Measurements from ENCODE around the gene IGFBP1.

IGFBP1 gene

GRCh38 chr7:45897042-45897690, 8.9 kb downstream of the IGFBP1 start:
- H3K4me2 ChIP-seq (ENCODE audit: insufficient read depth, low read length, poor library complexity, severe bottlenecking) = no peak overlapping the region
- H3K36me3 ChIP-seq (replicated peaks in 1 of 2; ENCODE audit: control insufficient read depth in 2 of 2, insufficient read depth in 2 of 2, low read length in 2 of 2) = no peaks in the 10 kb centered on the region
- H3K27me3 ChIP-seq (ENCODE audit: control insufficient read depth in 3 of 3, insufficient read depth in 3 of 3, low read depth in 1 of 3, low read length in 3 of 3) = peaks cover 0 to 15% (median 0%) of the 10 kb centered on the region in 3 experiments
- no peak overlapping the region for H3K18ac ChIP-seq (ENCODE audit: low read length)
- H2BK5ac ChIP-seq (ENCODE audit: low read length) = no peak overlapping the region
- H2BK120ac ChIP-seq (ENCODE audit: low read depth, low read length) = no peak overlapping the region
- no CpG with 5 or more reads among the region's 1 CpG for WGBS, 2 donors (ENCODE audit: extremely low coverage in 2 of 2, insufficient read length in 2 of 2, insufficient replicate concordance in 1 of 2)
- no peak overlapping the region for H3K14ac ChIP-seq (ENCODE audit: low read length)
- no peak overlapping the region for H2AK5ac ChIP-seq (ENCODE audit: low read depth, low read length)
- no peak overlapping the region for H3K4me3 ChIP-seq (ENCODE audit: low read length in 2 of 2)
- no peak overlapping the region for H4K8ac ChIP-seq (ENCODE audit: low read depth, low read length)
- no peaks in the 10 kb centered on the region for H3K4me1 ChIP-seq (ENCODE audit: control insufficient read depth in 2 of 2, insufficient read depth in 1 of 2, low read depth in 1 of 2, low read length in 2 of 2)
- H3K4ac ChIP-seq (ENCODE audit: low read length) = no peak overlapping the region
- H2AFZ ChIP-seq (ENCODE audit: low read length) = no peak overlapping the region
- H4K91ac ChIP-seq (ENCODE audit: low read depth, low read length, poor library complexity) = no peak overlapping the region
- no peak overlapping the region for H2BK15ac ChIP-seq (ENCODE audit: low read length)
- no peak overlapping the region for H3K27ac ChIP-seq (replicated peaks; ENCODE audit: low read length)
- no peaks in the 10 kb centered on the region for H3K9me3 ChIP-seq (replicated peaks in 1 of 2; ENCODE audit: control insufficient read depth in 2 of 2, insufficient read depth in 1 of 2, low read depth in 1 of 2, low read length in 2 of 2)
- DNase-seq (ENCODE audit: low spot score) = no peak
- no peak overlapping the region for H3K23ac ChIP-seq (ENCODE audit: low read depth, low read length, poor library complexity)
- H2BK12ac ChIP-seq (ENCODE audit: low read length) = no peak overlapping the region
- no peak overlapping the region for H3K9ac ChIP-seq (ENCODE audit: low read depth, low read length, poor library complexity)
- H3K79me1 ChIP-seq (ENCODE audit: low read depth, low read length) = no peaks in the 10 kb centered on the region

DNA sequence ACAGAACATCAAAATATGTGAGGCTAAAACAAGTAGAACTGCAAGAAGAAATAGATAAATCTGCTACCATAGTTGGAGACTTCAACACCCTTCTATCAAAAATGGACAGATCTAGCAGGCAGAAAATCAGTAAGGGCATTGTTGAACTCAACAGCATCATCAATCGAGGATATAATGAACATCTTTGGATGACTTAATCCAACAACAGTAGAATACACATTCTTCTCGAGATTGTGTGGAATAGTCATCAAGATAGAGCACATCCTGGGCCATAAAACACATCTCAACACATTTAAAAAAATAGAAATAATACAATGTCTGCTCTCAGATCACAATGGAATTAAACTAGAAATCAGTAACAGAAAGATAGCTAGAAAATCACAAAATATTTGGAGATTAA, 9.9 kb downstream of the IGFBP1 start:
- peaks cover 0 to 8% (median 0%) of the 10 kb centered on the region in 3 experiments for H3K27me3 ChIP-seq (ENCODE audit: control insufficient read depth in 3 of 3, insufficient read depth in 3 of 3, low read depth in 1 of 3, low read length in 3 of 3)
- no peaks in the 10 kb centered on the region for H3K79me1 ChIP-seq (ENCODE audit: low read depth, low read length)
- H3K14ac ChIP-seq (ENCODE audit: low read length) = no peak overlapping the region
- no peak overlapping the region for H2BK5ac ChIP-seq (ENCODE audit: low read length)
- H3K27ac ChIP-seq (replicated peaks; ENCODE audit: low read length) = no peak overlapping the region
- no peaks in the 10 kb centered on the region for H3K9me3 ChIP-seq (replicated peaks in 1 of 2; ENCODE audit: control insufficient read depth in 2 of 2, insufficient read depth in 1 of 2, low read depth in 1 of 2, low read length in 2 of 2)
- H3K4me2 ChIP-seq (ENCODE audit: insufficient read depth, low read length, poor library complexity, severe bottlenecking) = no peak overlapping the region
- H4K8ac ChIP-seq (ENCODE audit: low read depth, low read length) = no peak overlapping the region
- WGBS, 2 donors (ENCODE audit: extremely low coverage in 2 of 2, insufficient read length in 2 of 2, insufficient replicate concordance in 1 of 2) = no CpG with 5 or more reads among the region's 2 CpGs
- H3K9ac ChIP-seq (ENCODE audit: low read depth, low read length, poor library complexity) = no peak overlapping the region
- no peak overlapping the region for H2AFZ ChIP-seq (ENCODE audit: low read length)
- no peak overlapping the region for H3K18ac ChIP-seq (ENCODE audit: low read length)
- no peak overlapping the region for H4K91ac ChIP-seq (ENCODE audit: low read depth, low read length, poor library complexity)
- H3K23ac ChIP-seq (ENCODE audit: low read depth, low read length, poor library complexity) = no peak overlapping the region
- H2AK5ac ChIP-seq (ENCODE audit: low read depth, low read length) = no peak overlapping the region
- H2BK12ac ChIP-seq (ENCODE audit: low read length) = no peak overlapping the region
- no peaks in the 10 kb centered on the region for H3K4me1 ChIP-seq (ENCODE audit: control insufficient read depth in 2 of 2, insufficient read depth in 1 of 2, low read depth in 1 of 2, low read length in 2 of 2)
- no peak overlapping the region for H3K4ac ChIP-seq (ENCODE audit: low read length)
- no peak overlapping the region for H3K4me3 ChIP-seq (ENCODE audit: low read length in 2 of 2)
- H3K36me3 ChIP-seq (replicated peaks in 1 of 2; ENCODE audit: control insufficient read depth in 2 of 2, insufficient read depth in 2 of 2, low read length in 2 of 2) = no peaks in the 10 kb centered on the region
- H2BK15ac ChIP-seq (ENCODE audit: low read length) = no peak overlapping the region
- DNase-seq (ENCODE audit: low spot score) = no peak
- H2BK120ac ChIP-seq (ENCODE audit: low read depth, low read length) = no peak overlapping the region

DNA sequence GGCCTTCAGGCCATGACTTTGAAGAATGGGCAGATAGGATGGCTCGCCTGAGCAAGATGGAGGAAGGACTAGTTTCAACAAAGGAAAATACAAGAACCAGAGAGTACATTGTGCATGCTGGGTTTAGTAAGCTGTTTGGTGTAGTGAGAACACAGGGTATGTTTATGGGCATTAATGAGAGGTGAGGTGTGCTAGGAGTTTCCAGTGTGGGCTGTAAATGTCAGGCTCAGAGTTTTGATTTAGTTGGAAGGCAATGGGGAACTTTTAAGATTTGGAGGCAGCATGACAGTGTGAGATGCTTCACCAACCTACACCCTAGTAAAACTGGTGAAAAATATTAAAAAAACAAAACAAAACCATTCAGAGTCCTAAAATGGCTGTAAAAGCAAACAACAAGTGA, 13.3 kb downstream of the IGFBP1 start:
- Histone ChIP-seq H3K27ac (replicated peaks; ENCODE audit: low read length) (no peak overlapping the region), H3K14ac (ENCODE audit: low read length) (no peak overlapping the region), H2AFZ (ENCODE audit: low read length) (no peak overlapping the region), H3K36me3 (replicated peaks in 1 of 2; ENCODE audit: control insufficient read depth in 2 of 2, insufficient read depth in 2 of 2, low read length in 2 of 2) (no peaks in the 10 kb centered on the region), H2BK5ac (ENCODE audit: low read length) (no peak overlapping the region), H3K27me3 (ENCODE audit: control insufficient read depth in 3 of 3, insufficient read depth in 3 of 3, low read depth in 1 of 3, low read length in 3 of 3) (no peaks in the 10 kb centered on the region), H3K18ac (ENCODE audit: low read length) (no peak overlapping the region), H3K23ac (ENCODE audit: low read depth, low read length, poor library complexity) (no peak overlapping the region), H2BK12ac (ENCODE audit: low read length) (no peak overlapping the region), H3K9ac (ENCODE audit: low read depth, low read length, poor library complexity) (no peak overlapping the region), H3K4me3 (ENCODE audit: low read length in 2 of 2) (no peak overlapping the region), H2BK15ac (ENCODE audit: low read length) (no peak overlapping the region), H2AK5ac (ENCODE audit: low read depth, low read length) (no peak overlapping the region), H4K91ac (ENCODE audit: low read depth, low read length, poor library complexity) (no peak overlapping the region), H2BK120ac (ENCODE audit: low read depth, low read length) (no peak overlapping the region), H3K4me1 (ENCODE audit: control insufficient read depth in 2 of 2, insufficient read depth in 1 of 2, low read depth in 1 of 2, low read length in 2 of 2) (no peaks in the 10 kb centered on the region), H4K8ac (ENCODE audit: low read depth, low read length) (no peak overlapping the region), H3K79me1 (ENCODE audit: low read depth, low read length) (no peaks in the 10 kb centered on the region), H3K9me3 (replicated peaks in 1 of 2; ENCODE audit: control insufficient read depth in 2 of 2, insufficient read depth in 1 of 2, low read depth in 1 of 2, low read length in 2 of 2) (no peaks in the 10 kb centered on the region), H3K4ac (ENCODE audit: low read length) (no peak overlapping the region), H3K4me2 (ENCODE audit: insufficient read depth, low read length, poor library complexity, severe bottlenecking) (no peak overlapping the region)
- DNase-seq (ENCODE audit: low spot score) = no peak
- WGBS, 2 donors (ENCODE audit: extremely low coverage in 2 of 2, insufficient read length in 2 of 2, insufficient replicate concordance in 1 of 2) = no CpG with 5 or more reads among the region's 1 CpG

DNA sequence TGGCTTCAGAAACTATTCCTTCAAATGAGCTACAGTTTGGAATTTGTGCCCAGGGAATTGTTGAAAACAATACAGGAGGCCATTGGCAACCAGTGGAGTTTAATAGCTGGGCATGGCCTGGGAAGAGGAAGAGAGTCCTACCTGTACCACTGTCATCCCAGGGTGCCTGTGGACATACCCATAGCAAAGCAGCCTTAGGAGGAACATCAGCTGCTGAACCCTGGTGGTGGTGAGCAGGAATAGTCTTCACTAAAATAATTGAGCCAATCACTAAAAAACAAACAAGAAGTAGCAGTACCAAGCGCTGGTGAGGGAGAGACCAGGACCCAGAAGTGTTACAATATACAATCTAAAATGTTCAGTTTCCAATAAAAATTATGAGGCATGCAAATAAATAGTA, 14.5 kb downstream of the IGFBP1 start:
- Histone ChIP-seq H3K36me3 (replicated peaks in 1 of 2; ENCODE audit: control insufficient read depth in 2 of 2, insufficient read depth in 2 of 2, low read length in 2 of 2) (no peaks in the 10 kb centered on the region), H3K27me3 (ENCODE audit: control insufficient read depth in 3 of 3, insufficient read depth in 3 of 3, low read depth in 1 of 3, low read length in 3 of 3) (no peaks in the 10 kb centered on the region), H3K18ac (ENCODE audit: low read length) (no peak overlapping the region), H3K79me1 (ENCODE audit: low read depth, low read length) (no peaks in the 10 kb centered on the region), H3K14ac (ENCODE audit: low read length) (no peak overlapping the region), H2BK120ac (ENCODE audit: low read depth, low read length) (no peak overlapping the region), H3K23ac (ENCODE audit: low read depth, low read length, poor library complexity) (no peak overlapping the region), H2BK12ac (ENCODE audit: low read length) (no peak overlapping the region), H3K4ac (ENCODE audit: low read length) (no peak overlapping the region), H4K8ac (ENCODE audit: low read depth, low read length) (no peak overlapping the region), H3K4me2 (ENCODE audit: insufficient read depth, low read length, poor library complexity, severe bottlenecking) (no peak overlapping the region), H3K9ac (ENCODE audit: low read depth, low read length, poor library complexity) (no peak overlapping the region), H2AK5ac (ENCODE audit: low read depth, low read length) (no peak overlapping the region), H2BK5ac (ENCODE audit: low read length) (no peak overlapping the region), H3K9me3 (replicated peaks in 1 of 2; ENCODE audit: control insufficient read depth in 2 of 2, insufficient read depth in 1 of 2, low read depth in 1 of 2, low read length in 2 of 2) (no peaks in the 10 kb centered on the region), H3K4me1 (ENCODE audit: control insufficient read depth in 2 of 2, insufficient read depth in 1 of 2, low read depth in 1 of 2, low read length in 2 of 2) (no peaks in the 10 kb centered on the region), H2BK15ac (ENCODE audit: low read length) (no peak overlapping the region), H4K91ac (ENCODE audit: low read depth, low read length, poor library complexity) (no peak overlapping the region), H3K27ac (replicated peaks; ENCODE audit: low read length) (no peak overlapping the region), H3K4me3 (ENCODE audit: low read length in 2 of 2) (no peak overlapping the region), H2AFZ (ENCODE audit: low read length) (no peak overlapping the region)
- DNase-seq (ENCODE audit: low spot score) = no peak
- no CpG with 5 or more reads among the region's 1 CpG for WGBS, 2 donors (ENCODE audit: extremely low coverage in 2 of 2, insufficient read length in 2 of 2, insufficient replicate concordance in 1 of 2)

Measured in neuronal stem cell (in vitro differentiated cells).